HT-29 (cell line): ENCODE data around the gene TANGO2. TPM values are rescaled to one million over a fixed set of nuclear protein-coding genes. Genes with fewer than 3 reads are reported as not detected.

Experiments used
- DNase-seq: peaks from one replicate; pipeline ENCODE4 v3.0.0-alpha.2; 2015; ENCODE audit warnings: low spot score
- total RNA-seq: library from RNA; depleted of rRNA; stranded (reverse); fragments of >200 nt; shearing (Covaris generic); gene quantifications from 2 replicates; pipeline ENCODE4 v1.2.3, GENCODE V29; 2014

TANGO2 gene
- total RNA-seq, 1 experiment from 2014 or later, result 71.9 TPM

DNA sequence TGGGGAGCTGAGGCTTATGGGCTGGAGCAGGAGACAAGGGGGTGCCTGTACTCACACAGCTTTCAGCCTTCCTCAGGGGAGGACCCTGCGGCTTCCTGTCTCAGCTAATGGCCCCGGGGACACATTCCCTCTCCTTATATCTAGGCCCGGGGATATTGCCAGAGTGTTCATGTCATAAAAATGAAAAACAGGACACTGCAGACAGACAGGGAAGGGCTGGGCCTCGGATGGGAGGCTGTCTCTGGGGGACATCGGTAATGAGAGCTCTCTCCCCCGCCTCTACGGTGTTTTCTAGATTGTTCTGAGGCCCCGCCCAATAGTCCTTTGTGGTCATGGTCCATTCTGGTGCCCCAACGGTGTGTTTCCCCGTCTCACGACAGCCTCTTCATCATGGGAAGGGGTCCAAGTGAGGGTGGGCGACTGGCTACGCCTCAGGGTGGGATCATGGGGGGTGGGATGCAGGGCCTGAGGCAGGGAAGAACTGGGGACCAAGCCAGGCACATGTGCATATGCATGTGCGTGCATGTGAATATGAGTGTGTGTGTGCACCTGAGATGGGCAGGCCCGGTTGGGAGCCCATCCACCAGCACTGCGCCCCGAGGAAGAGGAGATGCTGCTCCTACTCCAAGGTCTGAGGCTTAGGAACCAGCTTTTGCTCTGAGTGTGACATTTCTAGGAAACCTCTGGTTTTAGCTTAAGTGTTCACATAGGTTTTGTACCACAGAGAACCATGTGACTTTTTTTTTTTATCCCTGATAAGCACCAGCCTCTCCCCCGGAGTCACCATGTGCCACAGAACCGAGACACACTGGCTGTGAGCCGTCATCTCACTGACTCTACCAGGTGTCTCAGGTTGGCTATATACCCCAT, 9.6 kb upstream of the TANGO2 start:
- no peak for DNase-seq

DNA sequence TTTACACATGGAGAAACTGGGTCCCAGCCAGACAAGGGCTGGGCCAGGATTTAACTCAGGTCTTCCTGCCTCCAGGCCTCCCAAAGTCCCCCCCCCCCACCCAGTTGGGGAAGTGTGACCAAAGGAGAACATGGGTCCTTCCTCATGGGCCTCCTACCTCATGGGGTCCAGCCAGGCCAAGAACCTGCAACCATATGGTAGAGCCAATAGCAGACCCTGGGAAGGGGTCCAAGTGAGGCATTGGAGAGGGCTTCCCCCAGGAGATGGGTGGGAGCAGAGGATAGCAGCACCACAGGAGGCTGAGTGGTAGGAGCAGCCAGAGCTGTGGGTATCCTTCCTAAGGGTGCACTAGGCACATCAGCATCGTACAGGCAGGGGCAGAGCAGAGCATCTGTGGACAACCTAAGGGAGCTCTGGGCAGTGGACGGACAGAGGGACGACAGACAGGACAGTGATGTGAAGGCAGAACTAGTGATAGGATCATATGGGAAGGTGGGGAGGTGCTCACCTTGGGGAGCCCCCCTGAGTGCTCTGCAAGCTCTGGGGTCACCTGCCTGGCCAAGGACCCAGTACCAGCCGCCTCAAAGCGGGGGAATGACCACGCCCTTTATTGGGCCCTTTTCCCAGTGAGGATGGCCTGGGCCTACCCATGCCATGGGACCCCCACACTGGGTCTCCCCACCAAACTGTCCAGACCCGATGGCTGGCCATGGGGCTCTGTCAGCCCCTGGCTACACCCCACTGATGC, 8.7 kb upstream of the TANGO2 start:
- DNase-seq, result no peak

DNA sequence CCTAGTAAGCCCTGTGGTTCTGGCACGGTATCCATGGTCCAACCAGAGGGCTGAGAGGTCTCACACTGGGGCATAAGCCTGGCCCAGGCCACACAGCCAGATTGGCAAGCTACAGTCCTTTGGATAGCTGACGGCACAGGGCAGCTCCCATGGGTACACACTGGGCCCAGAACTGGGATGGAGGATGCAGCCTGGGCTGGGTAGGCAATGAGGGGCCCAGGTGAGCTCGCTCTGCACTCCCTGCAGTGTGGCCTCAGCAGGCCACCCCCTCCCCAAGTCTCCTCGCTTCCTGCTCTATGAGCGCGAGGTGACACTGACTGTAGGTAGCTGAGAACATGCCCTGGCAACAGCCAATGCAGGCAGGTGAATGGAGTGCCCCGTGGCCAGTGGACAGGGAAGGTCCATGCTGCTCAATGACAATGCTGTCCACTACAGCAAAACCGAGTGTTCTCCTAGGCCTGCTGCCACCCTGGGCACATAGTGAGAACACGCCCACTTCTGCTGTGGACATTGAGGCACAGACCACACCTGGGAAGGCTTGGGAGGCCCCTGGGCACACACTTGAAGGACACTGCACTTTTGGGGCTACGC, 8.1 kb upstream of the TANGO2 start:
- no peak for DNase-seq

DNA sequence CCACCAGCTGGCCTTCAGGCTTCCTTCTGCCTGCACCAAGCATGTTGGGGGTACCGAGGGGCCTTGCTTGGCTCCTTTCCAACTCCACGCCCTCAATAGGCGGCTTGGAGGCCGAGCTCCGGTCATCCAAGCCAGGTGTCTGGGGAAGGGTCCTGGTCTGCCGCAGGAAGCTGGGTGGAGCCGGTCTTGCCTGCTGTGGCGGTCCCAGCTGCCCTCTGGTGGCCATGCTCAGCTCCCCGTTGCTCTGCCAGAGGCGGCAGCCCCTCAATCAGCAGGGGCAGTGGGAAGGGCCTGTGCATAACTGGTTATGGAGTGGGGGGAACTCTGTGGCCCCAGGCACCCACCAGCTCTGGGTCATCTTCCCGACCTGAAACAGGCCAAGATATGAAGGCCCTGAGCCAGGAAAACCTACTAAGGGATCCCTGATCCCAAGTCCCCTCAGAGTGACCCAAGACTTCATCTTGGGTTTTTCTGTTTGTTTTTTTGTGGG, 7.5 kb upstream of the TANGO2 start:
- DNase-seq, result peak; percentile 42

DNA sequence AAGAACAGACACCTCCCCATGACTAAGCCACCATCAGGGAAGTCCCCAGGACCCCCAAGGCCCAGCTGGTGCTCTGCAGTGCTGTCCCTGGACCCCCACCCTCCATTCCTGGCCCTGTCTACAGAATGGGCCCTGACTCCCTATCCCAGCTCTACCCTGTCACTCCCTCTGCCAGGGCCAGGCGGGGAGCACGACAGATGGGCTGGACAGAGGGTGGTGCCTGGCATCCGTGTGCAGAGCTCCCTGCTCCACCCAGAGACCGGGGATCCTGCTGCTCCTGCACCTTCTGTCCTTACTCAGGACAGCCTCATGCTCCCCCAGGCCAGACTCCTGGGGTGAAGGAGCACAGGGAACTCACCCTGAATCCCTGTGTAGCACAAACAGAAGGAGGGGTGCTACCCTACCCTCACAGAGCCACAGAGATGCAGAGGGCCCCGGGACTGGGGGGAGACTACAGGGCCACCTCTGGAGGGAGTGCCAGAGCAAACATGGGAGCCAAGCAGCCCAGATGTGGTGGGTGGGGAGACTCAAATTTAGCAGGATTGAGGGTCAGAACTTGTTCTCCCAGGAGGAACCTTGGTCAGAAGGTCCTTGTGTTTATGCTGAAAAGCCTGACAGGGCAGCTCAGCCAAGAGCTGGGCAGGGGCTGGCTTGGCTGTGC, 6.3 kb upstream of the TANGO2 start:
- peak; percentile 91 for DNase-seq

DNA sequence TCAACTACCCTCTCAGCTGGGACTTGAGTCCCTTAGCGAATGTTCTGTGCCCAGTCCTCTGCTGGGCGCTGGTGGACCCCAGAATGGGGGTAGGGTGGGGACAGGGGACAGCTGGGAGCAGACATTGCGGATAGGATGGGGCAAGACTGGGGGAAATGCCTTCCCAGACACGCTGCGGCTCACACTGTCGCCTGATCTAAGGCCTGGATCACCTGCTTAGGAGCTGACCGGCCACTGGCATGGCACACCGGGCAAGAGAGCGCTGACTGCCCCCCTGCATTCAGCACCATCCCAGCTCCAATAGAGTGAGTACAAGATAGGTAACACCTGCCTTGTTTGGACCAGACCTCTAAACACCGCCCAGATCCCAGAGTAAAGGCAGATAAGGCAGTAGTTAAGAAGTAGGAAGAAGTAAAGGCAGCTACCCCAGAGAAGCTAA, 5.7 kb upstream of the TANGO2 start:
- peak; percentile 60 for DNase-seq

DNA sequence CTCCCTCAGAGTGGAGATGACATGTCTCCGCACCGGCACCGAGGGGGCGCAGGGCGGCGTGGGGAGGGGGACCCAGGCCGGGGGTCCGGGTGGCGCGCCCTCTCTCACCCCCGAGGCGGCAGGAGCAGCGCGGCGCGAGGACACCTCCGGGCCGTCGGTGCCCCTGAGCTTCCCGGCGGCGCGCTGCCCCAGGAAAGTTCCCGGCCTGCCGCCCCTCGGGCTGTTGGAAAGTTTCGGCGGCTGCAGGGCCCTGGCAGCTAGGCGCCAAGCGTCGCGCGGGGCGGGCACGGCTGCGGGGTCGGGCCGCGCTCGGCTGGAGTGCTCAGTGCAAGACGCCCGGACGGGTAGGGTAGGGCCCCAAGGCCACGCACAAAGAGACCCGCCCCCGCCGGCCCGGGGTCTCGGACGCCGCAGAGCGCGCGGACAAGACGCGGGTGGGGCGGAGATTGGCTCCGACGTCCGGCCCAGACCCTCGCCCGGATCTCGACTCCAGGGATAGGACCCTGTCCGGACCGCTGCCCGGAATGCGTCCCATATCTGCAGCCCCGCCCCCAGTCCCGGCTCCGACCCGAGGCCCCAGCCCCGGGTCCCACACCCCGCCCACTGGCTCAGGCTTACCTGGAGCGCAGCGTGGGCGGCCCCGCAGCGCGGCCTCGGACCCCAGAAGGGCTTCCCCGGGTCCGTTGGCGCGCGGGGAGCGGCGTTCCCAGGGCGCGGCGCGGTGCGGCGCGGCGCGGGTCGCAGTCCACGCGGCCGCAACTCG, 4.8 kb upstream of the TANGO2 start:
- peak; percentile 72 for DNase-seq

DNA sequence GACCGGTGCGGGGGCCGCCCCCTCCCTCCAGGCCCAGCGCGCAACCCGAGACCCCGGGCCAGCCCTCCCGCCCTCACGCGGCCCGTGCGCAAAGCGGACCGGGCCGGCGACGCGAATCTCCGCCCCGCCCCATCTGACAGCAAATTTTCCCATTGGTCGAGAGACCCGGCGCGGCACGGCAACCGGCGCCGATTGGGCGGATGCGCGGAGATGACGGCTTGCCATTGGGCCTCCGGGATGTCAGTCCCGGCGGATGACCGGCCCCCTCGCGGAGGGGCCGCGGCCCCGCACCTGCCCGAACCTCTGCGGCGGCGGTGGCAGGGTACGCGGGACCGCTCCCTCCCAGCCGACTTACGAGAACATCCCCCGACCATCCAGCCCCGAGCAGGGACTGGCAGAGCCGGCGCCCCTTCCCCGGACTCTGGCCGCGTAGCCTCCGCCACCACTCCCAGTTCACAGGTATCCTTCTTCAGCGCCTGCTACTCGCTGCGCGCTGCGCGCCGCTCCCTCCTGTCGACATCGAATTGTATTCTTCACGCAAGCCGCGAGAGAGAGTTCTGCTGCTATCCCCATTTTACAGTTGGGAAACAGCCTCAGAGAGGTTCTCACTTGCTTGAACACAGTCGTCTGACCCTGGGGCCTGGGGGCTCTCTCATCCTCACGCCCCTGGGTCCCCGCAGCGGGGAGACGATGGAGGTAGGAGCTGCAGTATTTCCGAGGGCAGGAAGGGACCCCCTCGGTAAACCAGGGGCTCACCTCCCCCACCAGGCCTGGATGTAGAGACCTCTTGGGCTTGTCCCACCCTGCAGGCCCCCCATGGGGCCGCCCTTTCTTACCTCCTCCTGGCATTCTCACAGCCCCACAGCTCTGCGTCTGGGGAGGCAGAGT, 3.9 kb upstream of the TANGO2 start, which contains the start of gene ARVCF:
Gene ARVCF, minus strand, starts transcription at position 90 of the 888 bp plus-strand sequence. CDS start 26,029 bp downstream, outside the sequence.
- DNase-seq, result peak; percentile 99

DNA sequence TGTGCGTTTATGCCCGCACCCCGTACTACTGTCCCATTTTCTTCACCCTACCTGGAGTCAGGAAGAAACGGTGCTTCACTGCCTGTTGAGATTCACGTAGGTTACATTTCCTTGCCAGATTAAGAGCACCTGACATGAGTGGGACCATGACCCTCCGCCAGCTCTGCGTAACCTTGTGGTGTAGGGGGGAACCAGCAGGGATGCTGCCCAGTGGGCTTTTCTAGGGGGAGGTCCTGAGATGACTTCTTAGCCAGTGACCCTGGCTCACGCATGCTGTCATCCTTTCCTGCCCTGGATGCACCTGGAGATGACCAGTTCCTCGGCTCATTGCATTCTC, 3.3 kb upstream of the TANGO2 start:
- DNase-seq, result no peak

DNA sequence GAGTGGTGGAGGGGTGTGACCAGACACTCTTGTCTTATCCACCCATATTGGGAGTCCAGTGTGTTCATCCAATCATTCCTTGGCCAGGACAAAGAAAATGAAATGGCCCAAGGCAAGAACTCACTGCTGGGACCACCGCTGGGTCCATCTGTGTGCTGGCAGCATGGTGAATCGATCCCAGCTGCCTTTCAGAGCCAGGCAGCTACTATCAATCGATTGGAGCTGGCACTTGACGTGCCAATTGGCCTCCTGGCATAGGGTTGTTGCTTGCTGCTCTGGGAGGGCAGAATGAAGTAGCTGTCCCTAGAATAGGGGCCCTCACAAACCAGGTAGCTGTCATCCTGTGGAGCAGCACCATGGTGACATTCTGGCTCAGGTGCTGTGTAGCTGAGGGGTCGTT, 2.9 kb upstream of the TANGO2 start:
- DNase-seq, result no peak

DNA sequence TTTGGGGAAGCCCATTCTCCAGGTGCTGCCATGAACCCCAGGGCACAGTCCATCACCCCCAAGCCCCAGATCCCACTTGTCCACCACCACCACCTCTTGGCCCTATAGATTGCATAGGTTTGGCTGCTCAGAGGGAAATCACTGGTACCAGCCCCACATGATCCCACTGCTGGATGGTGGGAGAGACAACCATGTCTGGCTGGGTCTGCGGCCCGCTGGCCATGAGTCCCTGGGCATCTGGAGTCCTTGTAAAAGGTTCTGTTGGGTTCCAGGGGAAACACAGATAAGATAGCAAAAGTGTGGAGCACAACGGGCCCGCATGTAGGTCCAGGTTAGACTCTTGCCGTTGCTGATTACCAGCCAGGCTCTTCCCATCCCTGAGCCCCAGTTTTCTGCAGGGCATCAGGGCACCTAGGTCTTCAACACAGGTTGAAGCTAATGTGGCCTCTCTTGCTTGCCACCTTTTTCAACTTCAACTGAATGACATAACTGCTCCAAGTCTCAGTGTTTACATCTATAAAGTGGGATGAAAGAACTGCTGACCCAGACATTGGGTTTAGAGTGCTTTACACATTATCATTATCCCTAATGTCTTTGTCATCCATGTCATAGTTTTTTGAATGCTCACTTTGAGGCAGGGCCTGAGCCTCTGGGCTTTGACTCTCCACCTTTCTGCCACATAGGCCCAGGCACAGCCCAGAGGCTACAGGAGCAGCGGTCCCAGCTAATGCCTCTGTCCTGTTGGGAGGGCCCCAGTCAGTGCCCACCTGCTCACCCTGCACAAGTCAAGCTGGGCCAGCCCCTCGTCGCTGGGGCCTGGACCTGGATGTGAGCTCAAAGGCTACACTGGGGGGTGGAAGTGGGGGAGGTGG, 1.0 kb upstream of the TANGO2 start:
- DNase-seq, result no peak

DNA sequence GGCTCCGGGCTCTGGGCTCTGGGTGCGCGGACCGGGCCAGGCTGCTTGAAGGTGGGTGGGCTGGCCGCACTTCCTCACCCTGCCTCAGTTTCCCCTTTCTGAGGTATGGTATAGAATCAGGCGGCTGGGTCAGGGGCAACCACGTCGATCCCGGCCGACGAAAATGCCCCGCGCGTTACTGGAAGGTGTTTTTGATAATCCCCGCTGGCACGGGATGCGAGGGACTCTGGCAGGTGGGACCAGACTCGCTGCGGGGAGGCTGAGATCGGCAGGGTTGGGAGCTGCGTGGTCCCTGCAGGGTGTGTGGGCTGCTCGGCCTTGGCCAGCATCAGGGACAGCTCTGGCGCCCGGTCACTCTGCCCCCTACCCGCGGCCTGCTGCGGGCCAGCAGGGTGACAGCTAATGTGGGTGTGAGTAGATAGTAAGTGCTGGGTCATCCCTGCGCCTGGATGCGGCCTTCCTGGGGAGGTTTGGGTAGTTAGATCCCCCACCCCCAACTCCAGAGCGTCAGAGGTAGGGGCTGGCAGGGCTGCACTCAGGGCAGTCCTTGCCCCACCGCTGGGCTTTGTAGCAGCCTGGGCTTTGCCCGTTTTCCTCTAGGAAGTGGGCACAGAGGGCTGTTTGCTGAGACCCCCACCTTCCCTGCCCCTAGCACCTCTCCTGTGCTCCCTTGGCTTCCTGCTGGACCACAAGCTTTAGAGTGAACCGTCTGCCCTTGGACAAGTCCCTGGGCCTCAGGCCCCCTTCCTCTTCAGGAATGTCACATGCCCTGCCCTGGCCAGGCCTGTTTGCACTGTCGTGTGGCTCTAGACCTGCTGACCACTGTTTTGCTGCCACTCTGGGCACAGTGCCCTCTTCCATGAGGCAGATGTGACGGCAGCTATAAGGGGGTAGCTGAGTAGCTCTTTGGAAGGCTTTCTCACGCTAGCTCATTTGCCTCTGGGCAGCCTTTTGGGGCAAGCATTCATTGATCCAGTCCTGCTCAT, 579 bp downstream of the TANGO2 start:
- DNase-seq, result peak; percentile 73

DNA sequence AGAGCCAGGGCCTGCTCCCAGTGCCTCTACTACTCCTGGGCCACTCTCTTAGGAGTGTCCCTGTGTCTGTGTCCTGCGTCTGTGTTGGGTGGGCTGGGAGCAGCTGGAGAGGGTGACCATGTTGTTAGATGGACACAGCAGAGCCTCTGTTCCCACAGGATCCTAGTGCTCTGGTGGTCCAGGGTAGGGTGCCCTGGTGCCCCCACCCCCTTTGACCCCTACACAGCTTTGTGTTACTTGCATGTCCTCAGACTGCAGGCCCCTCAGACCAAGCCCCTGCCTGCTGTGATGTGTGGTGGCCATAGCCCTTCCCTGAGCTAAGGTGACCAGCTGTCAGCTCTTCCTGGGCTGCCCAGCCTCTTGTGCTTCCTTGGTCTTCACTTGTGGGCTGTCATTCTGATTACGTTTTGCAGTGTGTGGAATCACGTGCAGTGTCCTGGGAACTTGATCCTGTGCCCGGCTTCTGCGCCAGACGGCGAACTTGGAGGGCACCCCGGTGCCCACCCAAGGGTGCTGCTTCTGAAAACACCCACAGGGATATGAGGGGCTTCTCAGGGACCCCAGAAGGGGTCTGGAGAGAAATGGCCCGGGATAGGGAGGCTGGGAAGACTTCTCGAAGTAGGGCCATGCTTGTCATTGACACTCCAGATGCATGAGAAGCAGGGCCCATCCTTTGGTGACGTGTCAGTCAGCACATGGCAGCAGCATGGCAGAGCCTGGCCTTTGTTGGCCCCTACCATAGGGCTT, 1.5 kb downstream of the TANGO2 start:
- DNase-seq, result no peak

DNA sequence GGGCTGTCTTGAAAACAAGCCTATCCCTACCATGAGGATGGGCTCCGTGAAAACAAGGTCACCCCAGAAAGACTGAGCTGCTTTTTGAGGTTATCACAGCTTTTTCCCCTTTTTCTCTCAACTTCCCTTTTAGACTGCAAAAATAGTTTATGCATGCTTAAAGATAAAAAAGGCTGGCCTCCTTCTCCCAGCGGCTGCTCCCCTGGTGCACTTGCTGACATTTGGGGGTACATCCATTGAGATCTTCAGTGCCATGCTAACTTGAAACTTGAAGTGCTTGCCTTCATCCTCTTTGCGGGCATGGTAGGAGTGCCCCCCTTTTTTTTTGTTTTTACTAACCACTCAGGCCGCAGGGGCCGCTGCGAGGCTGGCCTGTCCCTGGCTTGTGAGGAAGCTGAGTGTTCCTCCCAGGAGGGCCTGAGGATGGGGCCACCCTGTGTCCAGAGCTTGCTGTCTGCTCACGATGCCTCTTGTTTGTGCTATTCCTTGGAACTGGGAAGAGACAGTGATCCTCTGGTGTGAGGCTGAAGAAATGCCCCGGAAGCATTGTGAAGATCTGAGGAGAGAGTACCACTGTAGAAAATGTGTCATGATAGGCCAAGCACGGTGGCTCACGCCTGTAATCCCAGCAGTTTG, 2.2 kb downstream of the TANGO2 start:
- DNase-seq, result no peak

DNA sequence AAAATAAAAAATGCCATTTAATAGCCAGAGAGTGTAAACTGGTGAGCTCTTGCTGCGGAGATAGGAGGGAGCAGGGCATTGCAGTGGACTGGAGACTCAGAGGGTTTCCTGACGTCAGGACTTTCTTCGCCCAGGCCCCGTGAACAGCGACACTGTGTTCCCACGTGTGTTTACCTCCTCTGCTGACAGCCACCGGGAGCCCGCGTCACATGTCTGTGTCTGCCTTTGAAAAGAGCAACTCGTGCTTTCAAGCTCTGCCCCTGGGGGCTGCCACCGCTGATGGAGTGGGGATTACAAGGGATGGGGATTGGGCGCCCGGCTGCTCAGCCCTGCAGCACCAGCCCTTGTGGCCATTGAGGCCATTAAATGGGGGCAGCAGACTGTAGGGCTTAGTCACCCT, 3.3 kb downstream of the TANGO2 start:
- no peak for DNase-seq

DNA sequence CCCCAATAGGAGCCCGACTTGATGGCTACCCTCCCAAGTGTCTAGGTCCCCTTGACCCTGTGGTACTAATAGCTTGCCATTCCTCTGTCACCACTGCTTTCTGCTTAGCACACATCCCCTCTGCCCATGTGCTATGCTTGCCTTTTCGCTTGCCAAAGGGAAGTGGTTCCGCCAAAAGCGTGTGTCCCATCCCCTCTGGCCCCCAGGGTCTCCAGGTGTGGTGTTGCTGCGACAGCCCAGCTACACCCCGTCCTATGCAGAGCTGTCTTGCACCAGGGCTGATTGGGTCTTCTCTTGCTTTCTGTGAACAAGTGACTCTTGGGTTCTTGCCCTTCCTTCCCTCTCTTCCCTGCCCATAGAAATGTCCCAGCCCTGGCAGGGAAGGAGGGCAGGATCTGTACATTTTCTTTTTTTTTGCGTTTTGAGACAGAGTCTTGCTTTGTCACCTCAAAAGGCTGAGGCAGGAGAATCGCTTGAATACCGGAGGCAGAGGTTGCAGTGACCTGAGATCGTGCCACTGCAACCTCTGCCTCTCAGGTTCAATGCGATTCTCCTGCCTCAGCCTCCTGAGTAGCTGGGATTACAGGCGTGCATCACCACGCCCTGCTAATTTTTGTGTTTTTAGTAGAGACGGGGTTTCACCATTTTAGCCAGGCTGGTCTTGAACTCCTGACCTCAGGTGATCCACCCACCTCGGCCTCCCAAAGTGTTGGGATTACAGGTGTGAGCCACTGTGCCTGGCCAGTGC, 3.9 kb downstream of the TANGO2 start:
- no peak for DNase-seq
